Kidney (tissue), 14 donors: Measurements from ENCODE around the gene AFDN. TPM values are rescaled to one million over a fixed set of nuclear protein-coding genes. Genes with fewer than 3 reads are reported as not detected.

Source experiments
- DNase-seq, 5 donors: peaks; one replicate each; pipeline ENCODE4 v3.0.0-alpha.2; 2013 to 2020
- FAIRE-seq: peaks from 2 replicates; lab custom pipeline; 2012; peaks lifted over from hg19 to GRCh38; lab: Jason Lieb, UNC
- H3K27ac ChIP-seq, 2 donors: one replicate each; pipeline ENCODE4 v1.7.0; 2013; ENCODE audit warnings: low read depth in 2 of 2, low read length in 2 of 2, inconsistent platforms in 1 of 2
- H3K27me3 ChIP-seq: one replicate; pipeline ENCODE4 v1.7.1; 2013; ENCODE audit warnings: low read length, inconsistent platforms; ENCODE audit not compliant: control insufficient read depth, insufficient read depth
- H3K36me3 ChIP-seq, 3 donors: one replicate each; pipeline versions ENCODE4 v1.7.0 to v1.7.1; 2013; ENCODE audit warnings: low read length in 3 of 3, control low read depth in 1 of 3, inconsistent platforms in 1 of 3; ENCODE audit not compliant: insufficient read depth in 3 of 3, control insufficient read depth in 2 of 3
- H3K4me1 ChIP-seq, 3 donors: one replicate each; pipeline versions ENCODE4 v1.7.0 to v1.7.1; 2013; ENCODE audit warnings: low read length in 3 of 3, inconsistent platforms in 1 of 3, low read depth in 1 of 3; ENCODE audit not compliant: control insufficient read depth in 2 of 3, insufficient read depth in 2 of 3
- H3K4me3 ChIP-seq, 3 donors: one replicate each; pipeline versions ENCODE4 v1.7.0 to v1.8.1; 2013; ENCODE audit warnings: low read length in 3 of 3, control low read depth in 1 of 3, inconsistent platforms in 1 of 3
- H3K9ac ChIP-seq, 3 donors: one replicate each; pipeline versions ENCODE4 v1.7.0 to v1.7.1; 2013; ENCODE audit warnings: low read length in 3 of 3, control low read depth in 1 of 3, inconsistent platforms in 1 of 3
- H3K9me3 ChIP-seq, 3 donors: one replicate each; pipeline versions ENCODE4 v1.7.0 to v1.7.1; 2013; ENCODE audit warnings: low read length in 3 of 3, control low read depth in 1 of 3, inconsistent platforms in 1 of 3; ENCODE audit not compliant: control insufficient read depth in 2 of 3, insufficient read depth in 1 of 3
- intact Hi-C: fragments of 100-400 bp; cut with DNase I; formaldehyde crosslinking; loops from one replicate; pipeline ENCODE4 v1.11.1; 2022
- polyA plus RNA-seq: library from polyadenylated mRNA; stranded (reverse); fragments of 350-450 nt; fragmentation: Illumina TruSeq; extraction: RNeasy Lipid Tissue Mini Kit (QIAGEN cat#74804); gene quantifications from one replicate; pipeline ENCODE4 v1.2.3, GENCODE V29; 2014; ENCODE audit warnings: low read depth, low replicate concordance; ENCODE audit not compliant: insufficient read depth
- total RNA-seq: library from RNA; stranded (reverse); fragmentation: NEBNext Ultra II Directional; extraction: Animal tissue kit (Norgen Biotek cat#: 25700); gene quantifications from one replicate; pipeline ENCODE4 v1.2.1, GENCODE V29; 2021
- TF ChIP-seq, protein P1 (sequence below): IDR thresholded peaks from 3 replicates; pipeline ENCODE4 v1.5.1; 2012; ENCODE audit warnings: mild to moderate bottlenecking, moderate library complexity, borderline replicate concordance; ENCODE audit not compliant: insufficient read depth; ENCODE audit errors: extremely low read depth
- donor health status: control.
- donor health status: control.
- donor health status: control.
- donor health status: control.
- donor health status: control.
- donor health status: DM: yes; HTN: yes; CAD: no.
- donor health status: Normal renal cell carcinoma (clear cell type).

The AFDN gene
- total and polyA plus RNA-seq, 2 donors from 2014 or later, result 21.5 to 175 TPM

DNA sequence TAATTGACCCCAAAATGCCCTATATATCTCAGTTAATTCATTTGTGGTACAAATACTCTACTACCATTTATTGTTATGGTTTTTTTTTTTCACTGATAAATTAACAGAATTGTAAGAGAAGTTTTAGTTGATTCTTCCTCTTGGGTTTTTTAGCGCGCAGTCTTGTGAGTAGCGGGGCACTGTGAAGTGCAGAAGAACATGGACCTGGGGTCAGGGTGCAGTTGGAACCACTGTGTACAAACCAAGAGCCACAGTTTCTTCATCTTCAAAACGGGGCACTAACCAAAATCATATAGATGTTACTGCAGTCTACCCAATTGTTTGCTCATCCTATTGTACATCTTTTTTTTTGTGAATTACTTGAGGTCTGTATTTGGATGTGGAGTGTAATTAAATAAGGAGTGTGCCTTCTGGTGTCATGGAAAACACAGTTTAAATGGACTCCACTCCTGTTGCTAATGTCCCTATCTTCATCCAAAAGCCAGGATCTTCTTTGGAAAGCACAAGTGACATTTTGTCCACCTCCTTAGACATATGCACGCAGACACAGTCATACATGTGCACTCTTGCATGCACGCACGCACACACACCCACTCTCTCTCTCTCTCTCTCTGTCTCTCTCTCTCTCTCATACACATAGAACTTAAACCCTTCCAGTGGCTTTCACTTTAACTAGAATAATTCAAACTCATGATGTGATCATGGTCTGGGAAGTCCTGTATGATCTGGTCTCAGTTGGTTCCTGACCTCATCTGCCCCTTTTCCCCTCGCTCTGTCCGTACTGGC lies 51.5 kb downstream of the AFDN start:
- TF ChIP-seq, protein P1, sequence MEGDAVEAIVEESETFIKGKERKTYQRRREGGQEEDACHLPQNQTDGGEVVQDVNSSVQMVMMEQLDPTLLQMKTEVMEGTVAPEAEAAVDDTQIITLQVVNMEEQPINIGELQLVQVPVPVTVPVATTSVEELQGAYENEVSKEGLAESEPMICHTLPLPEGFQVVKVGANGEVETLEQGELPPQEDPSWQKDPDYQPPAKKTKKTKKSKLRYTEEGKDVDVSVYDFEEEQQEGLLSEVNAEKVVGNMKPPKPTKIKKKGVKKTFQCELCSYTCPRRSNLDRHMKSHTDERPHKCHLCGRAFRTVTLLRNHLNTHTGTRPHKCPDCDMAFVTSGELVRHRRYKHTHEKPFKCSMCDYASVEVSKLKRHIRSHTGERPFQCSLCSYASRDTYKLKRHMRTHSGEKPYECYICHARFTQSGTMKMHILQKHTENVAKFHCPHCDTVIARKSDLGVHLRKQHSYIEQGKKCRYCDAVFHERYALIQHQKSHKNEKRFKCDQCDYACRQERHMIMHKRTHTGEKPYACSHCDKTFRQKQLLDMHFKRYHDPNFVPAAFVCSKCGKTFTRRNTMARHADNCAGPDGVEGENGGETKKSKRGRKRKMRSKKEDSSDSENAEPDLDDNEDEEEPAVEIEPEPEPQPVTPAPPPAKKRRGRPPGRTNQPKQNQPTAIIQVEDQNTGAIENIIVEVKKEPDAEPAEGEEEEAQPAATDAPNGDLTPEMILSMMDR, result no peak

DNA sequence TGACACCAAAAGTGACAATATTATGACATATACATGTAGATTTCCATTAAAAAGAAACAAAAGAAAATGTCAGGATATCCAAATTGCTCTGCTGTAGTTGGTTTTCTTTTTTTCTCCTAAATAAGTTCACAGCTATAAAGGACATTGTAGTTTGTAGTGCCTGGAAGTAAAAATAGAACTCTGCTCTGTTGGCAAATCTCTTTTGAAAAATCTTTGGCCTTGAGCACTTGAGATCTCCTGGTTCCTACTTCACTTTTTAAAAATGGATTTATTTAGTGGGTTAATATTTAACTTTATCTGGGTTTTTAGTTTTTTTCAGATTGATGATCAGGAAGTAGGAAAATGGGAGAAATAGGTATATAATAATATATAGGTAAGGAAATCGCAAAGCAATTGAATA lies 52.9 kb downstream of the AFDN start:
- peaks cover 0 to 13% (median 0%) of the 10 kb centered on the region in 3 donors for H3K4me1 ChIP-seq
- H3K36me3 ChIP-seq, result peaks cover 7 to 17% (median 16%) of the 10 kb centered on the region in 3 donors
- no peak overlapping the region for H3K4me3 ChIP-seq
- TF ChIP-seq, protein P1, result no peak
- no peak for DNase-seq
- intact Hi-C loops, result no loop called here
- no peak overlapping the region for H3K9ac ChIP-seq
- H3K27ac ChIP-seq, result no peak overlapping the region
- no peaks in the 10 kb centered on the region for H3K9me3 ChIP-seq
- no peak for FAIRE-seq
- H3K27me3 ChIP-seq, result no peaks in the 10 kb centered on the region

More for the DNA sequence above, 51.5 kb downstream of the AFDN start:
- intact Hi-C loops, result no loop called here
- Histone ChIP-seq H3K9ac (no peak overlapping the region), H3K4me1 (peaks cover 0 to 13% (median 0%) of the 10 kb centered on the region in 3 donors), H3K4me3 (no peak overlapping the region), H3K36me3 (peaks cover 7 to 16% (median 14%) of the 10 kb centered on the region in 3 donors), H3K27ac (no peak overlapping the region), H3K27me3 (no peaks in the 10 kb centered on the region), H3K9me3 (no peaks in the 10 kb centered on the region)
- FAIRE-seq (no peak), DNase-seq (no peak)

DNA sequence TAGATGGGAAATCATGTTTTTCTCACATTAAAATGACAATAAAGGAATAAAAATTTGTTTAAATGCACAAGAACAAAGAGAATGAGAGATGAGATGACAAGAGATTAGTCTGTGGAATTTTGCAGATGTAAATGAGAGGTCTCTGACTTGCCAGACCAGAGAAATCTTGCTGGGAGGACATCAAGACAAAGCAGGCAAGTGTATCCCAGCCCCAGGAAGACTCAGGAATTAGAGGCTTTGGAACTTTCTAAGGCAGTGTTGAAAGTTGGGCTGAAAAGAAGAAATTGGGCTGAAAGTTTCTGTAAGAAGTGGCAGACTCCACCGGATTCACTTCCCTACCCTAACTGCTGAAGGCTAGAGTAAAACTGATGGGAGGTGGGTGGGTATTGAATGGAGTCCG lies 54.6 kb downstream of the AFDN start:
- Histone ChIP-seq H3K9ac (no peak overlapping the region), H3K27me3 (no peaks in the 10 kb centered on the region), H3K4me3 (no peak overlapping the region), H3K4me1 (peaks cover 0 to 13% (median 0%) of the 10 kb centered on the region in 3 donors), H3K27ac (no peak overlapping the region), H3K9me3 (no peaks in the 10 kb centered on the region), H3K36me3 (peaks cover 7 to 16% (median 16%) of the 10 kb centered on the region in 3 donors)
- no peak for FAIRE-seq
- DNase-seq, result no peak
- TF ChIP-seq, protein P1, result no peak
- intact Hi-C loops, result no loop called here
